HG03135 (cell line): ENCODE measurements around the gene DTHD1.

Experiments
- ATAC-seq: cut with Tn5 transposase; IDR thresholded peaks from one replicate; pipeline ENCODE4 v1.9.1; 2021; ENCODE audit warnings: mild to moderate bottlenecking, moderate library complexity; ENCODE audit not compliant: unreplicated experiment

DTHD1 gene

GRCh38 chr4:36312511-36312910, 31.1 kb downstream of the DTHD1 start:
- no peak for ATAC-seq

GRCh38 chr4:36313301-36313700, 31.9 kb downstream of the DTHD1 start:
- no peak for ATAC-seq

GRCh38 chr4:36313703-36314102, 32.3 kb downstream of the DTHD1 start:
- no peak for ATAC-seq

GRCh38 chr4:36316607-36317006, 35.2 kb downstream of the DTHD1 start:
- ATAC-seq: no peak

GRCh38 chr4:36317721-36318120, 36.3 kb downstream of the DTHD1 start:
- ATAC-seq: no peak

- peak; percentile 40 for ATAC-seq
Measured at GRCh38 chr4:36320117-36320896, 38.9 kb downstream of the DTHD1 start.

GRCh38 chr4:36321176-36321575, 39.8 kb downstream of the DTHD1 start:
- no peak for ATAC-seq

- no peak for ATAC-seq
Measured at GRCh38 chr4:36322921-36323354, 41.5 kb downstream of the DTHD1 start.

- ATAC-seq: no peak
Measured at GRCh38 chr4:36323816-36324419, 42.5 kb downstream of the DTHD1 start.

GRCh38 chr4:36324808-36325207, 43.4 kb downstream of the DTHD1 start:
- no peak for ATAC-seq

GRCh38 chr4:36325499-36325898, 44.1 kb downstream of the DTHD1 start:
- ATAC-seq: peak; percentile 74

GRCh38 chr4:36325926-36326325, 44.5 kb downstream of the DTHD1 start:
- no peak for ATAC-seq

GRCh38 chr4:36326476-36327029, 45.1 kb downstream of the DTHD1 start:
- no peak for ATAC-seq

- no peak for ATAC-seq
Measured at GRCh38 chr4:36327400-36327799, 46.0 kb downstream of the DTHD1 start.

GRCh38 chr4:36328130-36328529, 46.7 kb downstream of the DTHD1 start:
- ATAC-seq: no peak

- no peak for ATAC-seq
Measured at GRCh38 chr4:36329228-36329627, 47.8 kb downstream of the DTHD1 start.

GRCh38 chr4:36330796-36331195, 49.4 kb downstream of the DTHD1 start:
- no peak for ATAC-seq

- ATAC-seq: peak; percentile 59
Measured at GRCh38 chr4:36332023-36332781, 50.8 kb downstream of the DTHD1 start.

- ATAC-seq: peak; percentile 97
Measured at GRCh38 chr4:36332782-36333131, 51.3 kb downstream of the DTHD1 start.

- no peak for ATAC-seq
Measured at GRCh38 chr4:36333303-36333877, 52.0 kb downstream of the DTHD1 start.

GRCh38 chr4:36337665-36338185, 56.3 kb downstream of the DTHD1 start:
- no peak for ATAC-seq
